K562 (cell line): Measurements from ENCODE around the gene SLC16A14. TPM values are rescaled to one million over a fixed set of nuclear protein-coding genes. Genes with fewer than 3 reads are reported as not detected.

ENCODE experiments used
- ATAC-seq: fragments of 200-7000 bp; cut with Tn5 transposase; 3 replicates; pipeline ENCODE4 v1.9.1; 2020; ENCODE audit warnings: moderate library complexity
- BruUV-seq: library from RNA; stranded (reverse); fragments of 400-500 nt; replicated peaks from 2 replicates; lab custom pipeline; 2021; lab: Mats Ljungman, UMichigan
- CTCF ChIA-PET: fragments of 300-600 bp; formaldehyde crosslinking; extraction: SDS; loops from one replicate; lab custom pipeline; 2021; ENCODE audit warnings: low intra/inter-chr PET ratio; lab: Yijun Ruan, JAX
- POLR2A ChIA-PET: fragments of 300-600, 350-650 bp; sonication (Branson Sonifier 250); formaldehyde crosslinking; extraction: SDS; loops from one replicate; lab custom pipeline; 2021; ENCODE audit warnings: antibody characterized with exemption, inconsistent platforms; lab: Yijun Ruan, JAX
- DNase-seq, 4 experiments: peaks; one replicate each; pipeline versions ENCODE4 v3.0.0 to v3.0.0-alpha.2; 2011 to 2018; ENCODE audit warnings: low spot score in 3 of 4, mixed read lengths in 3 of 4; ENCODE audit errors: extremely low read depth in 1 of 4
- FAIRE-seq: peaks from 2 replicates; lab custom pipeline; 2011; peaks lifted over from hg19 to GRCh38; lab: Jason Lieb, UNC
- H2AFZ ChIP-seq: 2 replicates; pipeline ENCODE4 v1.6.0; 2011; ENCODE audit warnings: low read depth, low read length, control low read depth, inconsistent platforms
- H3K27ac ChIP-seq: fragments of 200-600 bp; 3 replicates; pipeline ENCODE4 v1.8.0; 2011; ENCODE audit warnings: low read depth, mild to moderate bottlenecking, control low read depth, inconsistent platforms, low read length, moderate library complexity, mixed read lengths; ENCODE audit errors: extremely low read depth
- H3K27me3 ChIP-seq, 2 experiments: fragments of 300-600 bp in 1 of 2; 2 replicates in 1 of 2; 3 replicates in 1 of 2; pipeline versions ENCODE4 v1.6.0 to v1.8.0; 2011; ENCODE audit warnings: inconsistent platforms in 2 of 2, low read length in 2 of 2, mild to moderate bottlenecking in 1 of 2, mixed read lengths in 1 of 2, moderate library complexity in 1 of 2; ENCODE audit not compliant: control insufficient read depth in 2 of 2, insufficient read depth in 2 of 2
- H3K36me3 ChIP-seq: fragments of 300-600 bp; 3 replicates; pipeline ENCODE4 v1.8.0; 2011; ENCODE audit warnings: mild to moderate bottlenecking, low read length, inconsistent platforms; ENCODE audit not compliant: control insufficient read depth, insufficient read depth
- H3K4me1 ChIP-seq, 2 experiments: fragments of 200-600 bp in 1 of 2; replicated peaks in 1 of 2; 2 replicates in 1 of 2; 3 replicates in 1 of 2; pipeline versions ENCODE4 v1.5.1 to v1.8.0; 2011; ENCODE audit warnings: inconsistent platforms in 2 of 2, low read length in 2 of 2, mild to moderate bottlenecking in 1 of 2, mixed read lengths in 1 of 2, moderate library complexity in 1 of 2; ENCODE audit not compliant: control insufficient read depth in 2 of 2, insufficient read depth in 2 of 2
- H3K4me2 ChIP-seq: 2 replicates; pipeline ENCODE4 v1.6.1; 2011; ENCODE audit warnings: low read length, control low read depth, inconsistent platforms, mixed read lengths; ENCODE audit not compliant: insufficient read depth
- H3K4me3 ChIP-seq: fragments of 200-600 bp; sonication (generic), shearing (Covaris generic); 2 replicates; pipeline ENCODE4 v1.5.1; 2016; ENCODE audit warnings: control low read depth, inconsistent platforms
- H3K79me2 ChIP-seq: fragments of 200-600 bp; 3 replicates; pipeline ENCODE4 v1.8.0; 2011; ENCODE audit warnings: low read length, inconsistent platforms; ENCODE audit not compliant: control insufficient read depth, insufficient read depth
- H3K9ac ChIP-seq, 2 experiments: 2 replicates each; pipeline versions ENCODE4 v1.6.0 to v1.6.1; 2011; ENCODE audit warnings: low read depth in 2 of 2, low read length in 2 of 2, control low read depth in 1 of 2, inconsistent platforms in 1 of 2, mild to moderate bottlenecking in 1 of 2, mixed read lengths in 1 of 2; ENCODE audit not compliant: insufficient read depth in 1 of 2
- H3K9me1 ChIP-seq: one replicate; pipeline ENCODE4 v1.6.0; 2011; ENCODE audit warnings: inconsistent platforms, mild to moderate bottlenecking, low read length, moderate library complexity; ENCODE audit not compliant: control insufficient read depth, insufficient read depth
- H3K9me3 ChIP-seq: replicated peaks from 2 replicates; pipeline ENCODE4 v1.5.1; 2011; ENCODE audit warnings: low read depth, low read length, inconsistent platforms; ENCODE audit not compliant: control insufficient read depth, insufficient read depth
- H4K20me1 ChIP-seq: replicated peaks from 2 replicates; pipeline ENCODE4 v1.6.1; 2011; ENCODE audit warnings: low read length, inconsistent platforms, mixed read lengths; ENCODE audit not compliant: control insufficient read depth, insufficient read depth
- ARID1B ChIP-seq: fragments of 450-650 bp; IDR thresholded peaks from 2 replicates; pipeline ENCODE4 v1.6.1; 2016; ENCODE audit warnings: antibody characterized with exemption, mild to moderate bottlenecking, inconsistent platforms
- ASH1L ChIP-seq: fragments of 450-650 bp; IDR thresholded peaks from 2 replicates; pipeline ENCODE4 v1.6.1; 2018; ENCODE audit warnings: borderline replicate concordance, mild to moderate bottlenecking, low read depth; ENCODE audit not compliant: partially characterized antibody
- ATF1 ChIP-seq, 2 experiments: fragments of 450-650 bp in 1 of 2; IDR thresholded peaks; 2 replicates each; pipeline ENCODE4 v1.6.1; 2016; ENCODE audit warnings: missing compliant biosample characterization in 1 of 2, missing genetic modification characterization in 1 of 2
- BRD4 ChIP-seq: fragments of 200-600 bp; sonication (generic); IDR thresholded peaks from 2 replicates; pipeline ENCODE4 v1.6.1; 2017; ENCODE audit warnings: inconsistent platforms
- CBFA2T3 ChIP-seq: fragments of 450-650 bp; IDR thresholded peaks from 2 replicates; pipeline ENCODE4 v1.6.1; 2017
- CEBPG ChIP-seq, 3 experiments: fragments of 200-800 bp in 1 of 3; sonication (Bioruptor generic) in 1 of 3; sonication (generic) in 1 of 3; formaldehyde crosslinking in 1 of 3; IDR thresholded peaks in 2 of 3; conservative IDR thresholded peaks in 1 of 3; 2 replicates each; pipeline versions ENCODE4 v1.6.1 to v1.8.0; 2016 to 2022; ENCODE audit warnings: missing compliant biosample characterization in 2 of 3, missing genetic modification characterization in 2 of 3, mild to moderate bottlenecking in 1 of 3, missing genetic modification reagents in 1 of 3
- CLOCK ChIP-seq: fragments of 250-450 bp; sonication (Bioruptor Pico); IDR thresholded peaks from 2 replicates; pipeline ENCODE4 v1.4.0; 2020; ENCODE audit warnings: mild to moderate bottlenecking, moderate library complexity, borderline replicate concordance
- COPS2 ChIP-seq: fragments of 450-650 bp; conservative IDR thresholded peaks from 2 replicates; pipeline ENCODE4 v1.6.1; 2016; ENCODE audit warnings: mild to moderate bottlenecking, moderate library complexity
- DLX4 ChIP-seq: fragments of 250-450 bp; sonication (Bioruptor Pico); IDR thresholded peaks from 2 replicates; pipeline ENCODE4 v1.6.1; 2021; ENCODE audit warnings: mild to moderate bottlenecking
- EP400 ChIP-seq: fragments of 450-650 bp; IDR thresholded peaks from 2 replicates; pipeline ENCODE4 v1.6.1; 2017; ENCODE audit warnings: antibody characterized with exemption, mild to moderate bottlenecking, moderate library complexity
- KLF6 ChIP-seq: fragments of 250-450 bp; sonication (Bioruptor Pico); IDR thresholded peaks from 2 replicates; pipeline ENCODE4 v1.4.0; 2020; ENCODE audit warnings: mild to moderate bottlenecking, moderate library complexity, borderline replicate concordance
- LEF1 ChIP-seq: fragments of 450-650 bp; IDR thresholded peaks from 2 replicates; pipeline ENCODE4 v1.6.1; 2016; ENCODE audit warnings: mild to moderate bottlenecking
- MEIS2 ChIP-seq: fragments of 450-650 bp; IDR thresholded peaks from 2 replicates; pipeline ENCODE4 v1.6.1; 2014; ENCODE audit warnings: mild to moderate bottlenecking; ENCODE audit not compliant: partially characterized antibody
- POLR2A ChIP-seq: fragments of 450-650 bp; conservative IDR thresholded peaks from 2 replicates; pipeline ENCODE4 v1.6.1; 2016
- PTRF ChIP-seq: fragments of 450-650 bp; IDR thresholded peaks from 2 replicates; pipeline ENCODE4 v1.6.1; 2016; ENCODE audit warnings: mild to moderate bottlenecking, missing genetic modification characterization, missing compliant biosample characterization
- RCOR1 ChIP-seq, 2 experiments: IDR thresholded peaks; 2 replicates each; pipeline ENCODE4 v1.6.1; 2012; ENCODE audit warnings: low read depth in 2 of 2, low read length in 2 of 2, borderline replicate concordance in 1 of 2, improper control_type of control experiment in 1 of 2
- RNF2 ChIP-seq: sonication (generic); IDR thresholded peaks from 2 replicates; pipeline ENCODE4 v1.6.1; 2016
- SMARCA4 ChIP-seq: fragments of 450-650 bp; IDR thresholded peaks from 2 replicates; pipeline ENCODE4 v1.6.1; 2016
- TCFL5 ChIP-seq: fragments of 250-450 bp; sonication (Bioruptor Pico); conservative IDR thresholded peaks from 2 replicates; pipeline ENCODE4 v1.6.1; 2021; ENCODE audit warnings: mild to moderate bottlenecking, moderate library complexity, matching md5 sums
- ZNF354B ChIP-seq: fragments of 250-450 bp; sonication (Bioruptor Pico); IDR thresholded peaks from 2 replicates; pipeline ENCODE4 v1.4.0; 2020
- ZNF668 ChIP-seq: fragments of 250-450 bp; sonication (Bioruptor Pico); IDR thresholded peaks from 2 replicates; pipeline ENCODE4 v1.8.0; 2022; ENCODE audit warnings: mild to moderate bottlenecking, inconsistent platforms
- WGBS: fragments of 100-300 bp; shearing (Covaris generic); methylation state at CpG from one replicate; pipeline ENCODE4 v1.1.6; 2016; ENCODE audit warnings: low coverage, mixed read lengths; ENCODE audit not compliant: insufficient coverage; ENCODE audit errors: missing lambda C conversion rate; 5-methylcytosine and 5-hydroxymethylcytosine counted together
- in situ Hi-C: fragments of 300-500 bp; cut with MboI; formaldehyde crosslinking; loops from 4 replicates; pipeline ENCODE4 v1.15.0; 2018; ENCODE audit warnings: inconsistent platforms, mixed read lengths
- intact Hi-C: fragments of 100-400 bp; cut with micrococcal nuclease; formaldehyde crosslinking; loops from 2 replicates; pipeline ENCODE4 v1.14.2; 2022
- polyA plus RNA-seq, 8 experiments: library from polyadenylated mRNA; depleted of rRNA in 4 of 8; stranded (reverse) in 5 of 8; unstranded in 3 of 8; fragments of >200 nt; fragmentation: Nextera tagmentation in 2 of 8; fragmentation: Illumina TruSeq in 1 of 8; extraction: Ambion mirVana in 2 of 8; extraction: Trizol in 1 of 8; gene quantifications; 2 replicates each; pipeline versions ENCODE4 v1.2.1 to v1.2.3, GENCODE V29; 2011 to 2014; ENCODE audit warnings: inconsistent platforms in 1 of 8, missing spikeins in 1 of 8
- total RNA-seq, 7 experiments: library from RNA; depleted of rRNA in 6 of 7; stranded (reverse); fragments of >200 nt in 6 of 7; fragmentation: Illumina TruSeq in 2 of 7; extraction: Trizol in 2 of 7; gene quantifications; 2 replicates each; pipeline versions ENCODE4 v1.2.1 to v1.2.3, GENCODE V29; 2011 to 2021; ENCODE audit warnings: low replicate concordance in 1 of 7

Gene SLC16A14
- total and polyA plus RNA-seq, 9 of the 15 experiments (the other 6 are each of a cell fraction or from before 2014, with no cell fraction given) = not detected

GRCh38 chr2:230012267-230012884 lies 56.3 kb downstream of the SLC16A14 start:
- H3K9ac ChIP-seq = peak overlapping the region in 1 of 2 experiments; percentile 43; a peak in 2 of 4 replicates
- H3K4me3 ChIP-seq = no peak overlapping the region
- 14% methylated on average over 10 of the region's 10 CpGs for WGBS
- peak overlapping the region; percentile 27; the same call in 1 of the 2 replicates for H3K4me2 ChIP-seq
- intact Hi-C loops (loop anchor here (5.0 kb wide), 1 partner anchor 590 kb away; no protein-coding TSS in a partner anchor), in situ Hi-C loops (loop anchor here (25.0 kb wide), 1 partner anchor 800 kb away; no protein-coding TSS in a partner anchor)
- FAIRE-seq (peak; percentile 76), ATAC-seq (peak; percentile 72), DNase-seq (peak; percentile 11 to 56 (median 22))
- ChIA-PET CTCF (no interaction called here), POLR2A (interaction anchor here (0.6 to 1.3 kb wide), 4 partner anchors 9 to 91 kb away, joined by 3 to 5 read pairs (median 4); partner anchors contain the start of gene TRIP12)
- H3K27ac ChIP-seq = peak overlapping the region; percentile 64
- no TSS peak for BruUV-seq
- H3K9me1 ChIP-seq = no peaks in the 10 kb centered on the region
- no peaks in the 10 kb centered on the region for H3K27me3 ChIP-seq
- peaks cover 0 to 32% of the 10 kb centered on the region in 2 experiments; a peak in 3 of 5 replicates for H3K4me1 ChIP-seq
- H3K36me3 ChIP-seq = no peaks in the 10 kb centered on the region
- H4K20me1 ChIP-seq = no peaks in the 10 kb centered on the region
- no peaks in the 10 kb centered on the region for H3K9me3 ChIP-seq
- H3K79me2 ChIP-seq = no peaks in the 10 kb centered on the region
- H2AFZ ChIP-seq = peak overlapping the region; percentile 83
- TF ChIP-seq KLF6 (CRISPR knock-in tag) (no peak), TCFL5 (CRISPR knock-in tag) (no peak), EP400 (peak; percentile 41; the same call in 1 of the 2 replicates), RNF2 (0 out of 2 replicates have a peak, but pooled peaks have one; percentile 29), CEBPG (CRISPR knock-in tag; IDR thresholded peaks at IDR 0.05) (peak; percentile 65; the same call in 1 of the 2 replicates), CEBPG (tag; conservative IDR thresholded peaks at IDR 0.05 in 1 of 2, IDR thresholded peaks at IDR 0.05 in 1 of 2) (peak in 1 of 2 experiments; percentile 76; a peak in 2 of 4 replicates), PTRF (tag) (no peak), POLR2A (no peak), RCOR1 (IDR thresholded peaks at IDR 0.05; ENCODE audit: borderline replicate concordance in 1 of 2, low read depth in 2 of 2, low read length in 2 of 2) (0 out of 4 replicates have a peak, but pooled peaks of 1 of the 2 experiments have one; percentile 20), ZNF354B (CRISPR knock-in tag) (no peak), BRD4 (no peak), SMARCA4 (peak; percentile 65; the same call in 1 of the 2 replicates), ARID1B (peak; percentile 86), ZNF668 (no peak), CBFA2T3 (peak; percentile 81), MEIS2 (peak; percentile 77), CLOCK (no peak), COPS2 (no peak), LEF1 (0 out of 2 replicates have a peak, but pooled peaks have one; percentile 43), ATF1 (CRISPR knock-in tag; IDR thresholded peaks at IDR 0.05) (no peak), ATF1 (tag; IDR thresholded peaks at IDR 0.05) (peak; percentile 56), ASH1L (no peak), DLX4 (CRISPR knock-in tag) (no peak)
